ENCODE measurements around the gene TOP2A.

- no peak for TF ChIP-seq ZBTB40 (IDR thresholded peaks at IDR 0.05)
- TF ChIP-seq ZBTB40 (CRISPR knock-in tag; IDR thresholded peaks at IDR 0.05), result no peak
- no peak for TF ChIP-seq ZBTB1 (CRISPR knock-in tag; IDR thresholded peaks at IDR 0.05; ENCODE audit: borderline replicate concordance, low read depth)
- TF ChIP-seq SUPT5H (IDR thresholded peaks at IDR 0.05), result no peak
- no peak for TF ChIP-seq RBFOX2 (IDR thresholded peaks at IDR 0.05; ENCODE audit: low read depth, low read length)
- no peak for TF ChIP-seq NFIC (IDR thresholded peaks at IDR 0.05)
- no peak for TF ChIP-seq KDM4B (IDR thresholded peaks at IDR 0.05; ENCODE audit: borderline replicate concordance in 2 of 2, low read depth in 1 of 2)
- TF ChIP-seq MBD1 (CRISPR knock-in tag; IDR thresholded peaks at IDR 0.05), result no peak
- TF ChIP-seq ESRRA (IDR thresholded peaks at IDR 0.05; ENCODE audit: borderline replicate concordance, low read depth), result no peak
- no peak for TF ChIP-seq SOX6 (IDR thresholded peaks at IDR 0.05)
- TF ChIP-seq HNRNPK (IDR thresholded peaks at IDR 0.05; ENCODE audit: low read depth, low read length, poor library complexity, severe bottlenecking), result no peak
- TF ChIP-seq L3MBTL2 (IDR thresholded peaks at IDR 0.05), result no peak
- TF ChIP-seq YY1 (IDR thresholded peaks at IDR 0.05; ENCODE audit: borderline replicate concordance in 1 of 3, control insufficient read depth in 1 of 3, extremely low read depth in 1 of 3, insufficient read depth in 3 of 3, insufficient read length in 1 of 3, insufficient replicate concordance in 2 of 3, low read depth in 1 of 3, low read length in 2 of 3), result no peak
- no peak for TF ChIP-seq SMARCE1 (IDR thresholded peaks at IDR 0.05)
Observed at GRCh38 chr17:40366861-40367518, 50.7 kb downstream of the TOP2A start.
